Liver (tissue), 9 donors: Measurements from ENCODE around the gene TPGS2. TPM values are rescaled to one million over a fixed set of nuclear protein-coding genes. Genes with fewer than 3 reads are reported as not detected.

Source experiments
- DNase-seq: peaks from one replicate; pipeline ENCODE4 v3.0.0-alpha.2; 2017; ENCODE audit warnings: low spot score
- H3K27ac ChIP-seq, 2 donors: one replicate each; pipeline ENCODE4 v1.7.0; 2013; ENCODE audit warnings: inconsistent platforms in 2 of 2, low read length in 2 of 2, control low read depth in 1 of 2, low read depth in 1 of 2, mild to moderate bottlenecking in 1 of 2
- H3K27me3 ChIP-seq, 4 donors: one replicate each; pipeline versions ENCODE4 v1.6.1 to v1.7.0; 2013; ENCODE audit warnings: low read length in 3 of 4, inconsistent platforms in 1 of 4, mild to moderate bottlenecking in 1 of 4, moderate library complexity in 1 of 4; ENCODE audit not compliant: control insufficient read depth in 4 of 4, insufficient read depth in 4 of 4
- H3K36me3 ChIP-seq, 4 donors: one replicate each; pipeline versions ENCODE4 v1.6.1 to v1.7.0; 2013; ENCODE audit warnings: low read length in 3 of 4, mild to moderate bottlenecking in 3 of 4, low read depth in 1 of 4, moderate library complexity in 1 of 4; ENCODE audit not compliant: control insufficient read depth in 4 of 4, insufficient read depth in 3 of 4
- H3K4me1 ChIP-seq, 4 donors: one replicate each; pipeline versions ENCODE4 v1.6.1 to v1.7.0; 2013; ENCODE audit warnings: low read length in 3 of 4, mild to moderate bottlenecking in 3 of 4, moderate library complexity in 1 of 4; ENCODE audit not compliant: control insufficient read depth in 4 of 4, insufficient read depth in 4 of 4
- H3K4me3 ChIP-seq, 3 donors: one replicate each; pipeline versions ENCODE4 v1.6.1 to v1.7.0; 2013; ENCODE audit warnings: low read length in 3 of 3, control low read depth in 1 of 3, low read depth in 1 of 3, mild to moderate bottlenecking in 1 of 3
- H3K9ac ChIP-seq, 2 donors: one replicate each; pipeline ENCODE4 v1.7.0; 2013; ENCODE audit warnings: low read length in 2 of 2, mild to moderate bottlenecking in 2 of 2, moderate library complexity in 2 of 2, control low read depth in 1 of 2, low read depth in 1 of 2
- H3K9me3 ChIP-seq, 4 donors: one replicate each; pipeline versions ENCODE4 v1.6.1 to v1.7.0; 2013; ENCODE audit warnings: low read length in 3 of 4; ENCODE audit not compliant: control insufficient read depth in 4 of 4
- EGR1 ChIP-seq, 2 donors: IDR thresholded peaks; 2 replicates each; pipeline ENCODE4 v1.6.1; 2016 to 2018; ENCODE audit warnings: antibody characterized with exemption in 2 of 2, low read depth in 2 of 2
- FOXA1 ChIP-seq: IDR thresholded peaks from 2 replicates; pipeline ENCODE4 v1.6.1; 2016; ENCODE audit warnings: antibody characterized with exemption
- FOXA2 ChIP-seq: IDR thresholded peaks from 2 replicates; pipeline ENCODE4 v1.6.1; 2016; ENCODE audit warnings: antibody characterized with exemption
- GABPA ChIP-seq, 2 donors: IDR thresholded peaks in 1 of 2; conservative IDR thresholded peaks in 1 of 2; 2 replicates each; pipeline ENCODE4 v1.6.1; 2016; ENCODE audit warnings: antibody characterized with exemption in 2 of 2, mild to moderate bottlenecking in 1 of 2, moderate library complexity in 1 of 2
- HNF4A ChIP-seq, 2 donors: conservative IDR thresholded peaks; 2 replicates each; pipeline ENCODE4 v1.6.1; 2016; ENCODE audit warnings: antibody characterized with exemption in 2 of 2, mild to moderate bottlenecking in 2 of 2
- HNF4G ChIP-seq: IDR thresholded peaks from 2 replicates; pipeline ENCODE4 v1.6.1; 2016; ENCODE audit warnings: antibody characterized with exemption
- JUND ChIP-seq, 2 donors: IDR thresholded peaks; 2 replicates each; pipeline ENCODE4 v1.6.1; 2016; ENCODE audit warnings: antibody characterized with exemption in 2 of 2
- NR2F2 ChIP-seq: IDR thresholded peaks from 2 replicates; pipeline ENCODE4 v1.6.1; 2016; ENCODE audit warnings: antibody characterized with exemption
- RAD21 ChIP-seq, 2 donors: IDR thresholded peaks; 2 replicates each; pipeline ENCODE4 v1.6.1; 2016; ENCODE audit warnings: antibody characterized with exemption in 2 of 2, mild to moderate bottlenecking in 2 of 2
- RXRA ChIP-seq, 2 donors: IDR thresholded peaks; 2 replicates each; pipeline ENCODE4 v1.6.1; 2017 to 2018; ENCODE audit warnings: antibody characterized with exemption in 2 of 2, mild to moderate bottlenecking in 1 of 2
- SP1 ChIP-seq: IDR thresholded peaks from 2 replicates; pipeline ENCODE4 v1.6.1; 2018; ENCODE audit warnings: antibody characterized with exemption, mild to moderate bottlenecking
- TAF1 ChIP-seq: conservative IDR thresholded peaks from 2 replicates; pipeline ENCODE4 v1.6.1; 2016; ENCODE audit warnings: antibody characterized with exemption, mild to moderate bottlenecking
- YY1 ChIP-seq: IDR thresholded peaks from 2 replicates; pipeline ENCODE4 v1.6.1; 2016; ENCODE audit warnings: antibody characterized with exemption, mild to moderate bottlenecking
- WGBS: extraction: QIAGEN DNeasy Blood & Tissue Kit; methylation state at CpG from one replicate; pipeline ENCODE4 v1.1.7; 2013; 5-methylcytosine and 5-hydroxymethylcytosine counted together
- polyA plus RNA-seq, 2 donors: library from polyadenylated mRNA; stranded (reverse) in 1 of 2; unstranded in 1 of 2; fragments of 200-250 nt in 1 of 2; fragments of >200 nt in 1 of 2; fragmentation: Nextera tagmentation in 1 of 2; extraction: Ambion mirVana in 1 of 2; gene quantifications; one replicate each; pipeline versions ENCODE4 v1.2.1 to v1.2.3, GENCODE V29; 2013 to 2015
- total RNA-seq, 2 donors: library from RNA; depleted of rRNA; stranded (reverse); fragments of >200 nt; gene quantifications; one replicate each; pipeline ENCODE4 v1.2.3, GENCODE V29; 2014
- TF ChIP-seq, protein P1 (sequence below): IDR thresholded peaks from 2 replicates; pipeline ENCODE4 v1.6.1; 2016; ENCODE audit warnings: antibody characterized with exemption, mild to moderate bottlenecking
- TF ChIP-seq, protein P2 (sequence below): IDR thresholded peaks from 2 replicates; pipeline ENCODE4 v1.6.1; 2016; ENCODE audit warnings: antibody characterized with exemption
- TF ChIP-seq, protein P3 (sequence below): fragments of 150-350 bp; IDR thresholded peaks from 2 replicates; pipeline ENCODE4 v1.5.1; 2017; ENCODE audit warnings: improper control_type of control experiment, low read depth, low read length; ENCODE audit not compliant: missing input control
- TF ChIP-seq, protein P4 (sequence below): IDR thresholded peaks from 2 replicates; pipeline ENCODE4 v1.6.1; 2016; ENCODE audit warnings: antibody characterized with exemption
- donor health status: healthy.
- donor health status: healthy.
- donor health status: healthy.
- donor health status: healthy.
- donor health status: healthy.

The TPGS2 gene
- total and polyA plus RNA-seq, 4 donors, result 20.2 to 57.4 (median 21.2) TPM

DNA sequence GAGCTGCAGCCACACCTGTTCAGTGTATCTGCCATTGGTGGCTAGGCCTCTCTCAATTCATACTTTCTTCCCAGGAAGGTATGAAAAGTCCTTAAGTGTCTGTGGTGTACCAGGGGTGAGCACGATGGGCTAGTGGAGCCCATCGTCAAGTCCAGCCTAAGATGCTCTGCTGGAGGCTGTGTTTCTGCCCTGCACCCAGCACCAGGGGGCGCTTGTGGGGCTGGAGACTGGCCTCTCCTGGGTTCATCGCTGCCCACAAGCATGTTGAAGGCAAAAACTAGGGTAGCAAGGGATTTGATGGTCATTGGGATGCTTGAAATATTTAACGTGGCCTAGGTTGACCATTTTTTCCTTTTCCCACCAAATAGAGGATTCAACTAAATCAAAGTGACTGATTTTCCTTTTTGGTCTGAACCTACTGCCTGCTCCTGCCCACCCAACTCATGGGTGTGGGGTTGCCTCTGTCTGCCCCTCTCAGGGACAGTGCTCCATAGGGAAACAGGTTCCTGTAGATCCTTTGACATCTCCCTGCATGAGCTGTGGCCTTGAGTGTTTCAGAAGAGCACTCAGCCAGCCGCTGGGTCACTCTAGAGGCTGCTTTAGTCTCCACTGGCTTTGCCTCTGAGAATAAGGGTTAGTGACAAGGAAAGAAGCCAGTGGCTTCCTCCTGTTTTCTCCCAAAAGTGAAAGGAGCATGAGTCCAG is 59.0 kb downstream of the TPGS2 start:
- TF ChIP-seq FOXA1, result no peak
- TF ChIP-seq SP1, result no peak
- TF ChIP-seq, protein P1, sequence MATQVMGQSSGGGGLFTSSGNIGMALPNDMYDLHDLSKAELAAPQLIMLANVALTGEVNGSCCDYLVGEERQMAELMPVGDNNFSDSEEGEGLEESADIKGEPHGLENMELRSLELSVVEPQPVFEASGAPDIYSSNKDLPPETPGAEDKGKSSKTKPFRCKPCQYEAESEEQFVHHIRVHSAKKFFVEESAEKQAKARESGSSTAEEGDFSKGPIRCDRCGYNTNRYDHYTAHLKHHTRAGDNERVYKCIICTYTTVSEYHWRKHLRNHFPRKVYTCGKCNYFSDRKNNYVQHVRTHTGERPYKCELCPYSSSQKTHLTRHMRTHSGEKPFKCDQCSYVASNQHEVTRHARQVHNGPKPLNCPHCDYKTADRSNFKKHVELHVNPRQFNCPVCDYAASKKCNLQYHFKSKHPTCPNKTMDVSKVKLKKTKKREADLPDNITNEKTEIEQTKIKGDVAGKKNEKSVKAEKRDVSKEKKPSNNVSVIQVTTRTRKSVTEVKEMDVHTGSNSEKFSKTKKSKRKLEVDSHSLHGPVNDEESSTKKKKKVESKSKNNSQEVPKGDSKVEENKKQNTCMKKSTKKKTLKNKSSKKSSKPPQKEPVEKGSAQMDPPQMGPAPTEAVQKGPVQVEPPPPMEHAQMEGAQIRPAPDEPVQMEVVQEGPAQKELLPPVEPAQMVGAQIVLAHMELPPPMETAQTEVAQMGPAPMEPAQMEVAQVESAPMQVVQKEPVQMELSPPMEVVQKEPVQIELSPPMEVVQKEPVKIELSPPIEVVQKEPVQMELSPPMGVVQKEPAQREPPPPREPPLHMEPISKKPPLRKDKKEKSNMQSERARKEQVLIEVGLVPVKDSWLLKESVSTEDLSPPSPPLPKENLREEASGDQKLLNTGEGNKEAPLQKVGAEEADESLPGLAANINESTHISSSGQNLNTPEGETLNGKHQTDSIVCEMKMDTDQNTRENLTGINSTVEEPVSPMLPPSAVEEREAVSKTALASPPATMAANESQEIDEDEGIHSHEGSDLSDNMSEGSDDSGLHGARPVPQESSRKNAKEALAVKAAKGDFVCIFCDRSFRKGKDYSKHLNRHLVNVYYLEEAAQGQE, result no peak
- TF ChIP-seq FOXA2, result no peak
- no peak for TF ChIP-seq GABPA (IDR thresholded peaks at IDR 0.05 in 1 of 2, conservative IDR thresholded peaks at IDR 0.05 in 1 of 2)
- no peak for TF ChIP-seq HNF4A (conservative IDR thresholded peaks at IDR 0.05)
- no peak for TF ChIP-seq TAF1
- TF ChIP-seq, protein P2, sequence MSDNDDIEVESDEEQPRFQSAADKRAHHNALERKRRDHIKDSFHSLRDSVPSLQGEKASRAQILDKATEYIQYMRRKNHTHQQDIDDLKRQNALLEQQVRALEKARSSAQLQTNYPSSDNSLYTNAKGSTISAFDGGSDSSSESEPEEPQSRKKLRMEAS, result no peak
- peak in 1 of 2 donors; percentile 50 for TF ChIP-seq RAD21 (IDR thresholded peaks at IDR 0.05)
- TF ChIP-seq, protein P3, sequence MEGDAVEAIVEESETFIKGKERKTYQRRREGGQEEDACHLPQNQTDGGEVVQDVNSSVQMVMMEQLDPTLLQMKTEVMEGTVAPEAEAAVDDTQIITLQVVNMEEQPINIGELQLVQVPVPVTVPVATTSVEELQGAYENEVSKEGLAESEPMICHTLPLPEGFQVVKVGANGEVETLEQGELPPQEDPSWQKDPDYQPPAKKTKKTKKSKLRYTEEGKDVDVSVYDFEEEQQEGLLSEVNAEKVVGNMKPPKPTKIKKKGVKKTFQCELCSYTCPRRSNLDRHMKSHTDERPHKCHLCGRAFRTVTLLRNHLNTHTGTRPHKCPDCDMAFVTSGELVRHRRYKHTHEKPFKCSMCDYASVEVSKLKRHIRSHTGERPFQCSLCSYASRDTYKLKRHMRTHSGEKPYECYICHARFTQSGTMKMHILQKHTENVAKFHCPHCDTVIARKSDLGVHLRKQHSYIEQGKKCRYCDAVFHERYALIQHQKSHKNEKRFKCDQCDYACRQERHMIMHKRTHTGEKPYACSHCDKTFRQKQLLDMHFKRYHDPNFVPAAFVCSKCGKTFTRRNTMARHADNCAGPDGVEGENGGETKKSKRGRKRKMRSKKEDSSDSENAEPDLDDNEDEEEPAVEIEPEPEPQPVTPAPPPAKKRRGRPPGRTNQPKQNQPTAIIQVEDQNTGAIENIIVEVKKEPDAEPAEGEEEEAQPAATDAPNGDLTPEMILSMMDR, result peak; percentile 23
- TF ChIP-seq RXRA (IDR thresholded peaks at IDR 0.05), result no peak
- H3K4me3 ChIP-seq, result no peak overlapping the region
- no peaks in the 10 kb centered on the region for H3K9me3 ChIP-seq
- H3K36me3 ChIP-seq, result no peaks in the 10 kb centered on the region
- no peaks in the 10 kb centered on the region for H3K27me3 ChIP-seq
- no peak overlapping the region for H3K9ac ChIP-seq
- peak; percentile 67 for DNase-seq
- no peak overlapping the region for H3K27ac ChIP-seq
- H3K4me1 ChIP-seq, result no peaks in the 10 kb centered on the region
- 69% methylated on average over 6 of the region's 6 CpGs for WGBS

DNA sequence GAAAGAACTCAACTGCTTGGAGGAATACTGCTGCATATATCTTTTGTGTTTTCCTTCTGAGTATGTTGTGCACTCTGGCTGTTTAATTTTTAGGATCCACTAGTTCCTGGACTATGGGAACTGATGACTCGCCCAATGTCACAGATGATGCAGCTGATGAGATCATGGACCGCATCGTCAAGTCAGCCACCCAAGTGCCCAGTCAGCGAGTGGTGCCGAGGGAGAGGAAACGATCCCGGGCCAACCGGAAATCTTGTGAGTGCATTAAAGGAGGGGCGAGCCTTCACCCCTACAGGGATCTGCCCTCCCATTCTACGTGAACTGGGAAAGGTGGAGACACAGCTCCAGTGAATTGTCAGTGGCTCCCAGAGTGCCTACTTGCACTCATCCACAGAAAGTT is 59.6 kb downstream of the TPGS2 start:
- no peak overlapping the region for H3K27ac ChIP-seq
- TF ChIP-seq FOXA2 (no peak), NR2F2 (no peak), HNF4A (conservative IDR thresholded peaks at IDR 0.05) (no peak), RXRA (IDR thresholded peaks at IDR 0.05) (no peak), JUND (IDR thresholded peaks at IDR 0.05) (no peak), HNF4G (no peak), RAD21 (IDR thresholded peaks at IDR 0.05) (no peak), YY1 (no peak), EGR1 (IDR thresholded peaks at IDR 0.05; ENCODE audit: low read depth in 2 of 2) (no peak), GABPA (IDR thresholded peaks at IDR 0.05 in 1 of 2, conservative IDR thresholded peaks at IDR 0.05 in 1 of 2) (no peak)
- TF ChIP-seq, protein P3, result no peak
- TF ChIP-seq, protein P2, result no peak
- TF ChIP-seq, protein P4, sequence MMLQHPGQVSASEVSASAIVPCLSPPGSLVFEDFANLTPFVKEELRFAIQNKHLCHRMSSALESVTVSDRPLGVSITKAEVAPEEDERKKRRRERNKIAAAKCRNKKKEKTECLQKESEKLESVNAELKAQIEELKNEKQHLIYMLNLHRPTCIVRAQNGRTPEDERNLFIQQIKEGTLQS, result no peak
- no peak overlapping the region for H3K4me3 ChIP-seq
- no peaks in the 10 kb centered on the region for H3K4me1 ChIP-seq
- H3K9ac ChIP-seq, result no peak overlapping the region
- no peaks in the 10 kb centered on the region for H3K9me3 ChIP-seq
- WGBS, result 89% methylated on average over 10 of the region's 10 CpGs
- no peak for DNase-seq
- H3K36me3 ChIP-seq, result no peaks in the 10 kb centered on the region
- no peaks in the 10 kb centered on the region for H3K27me3 ChIP-seq
